ENCODE data around the gene ZMYND19.

- TF ChIP-seq CTCF (IDR thresholded peaks at IDR 0.05; ENCODE audit: insufficient read depth, low read length, poor library complexity, severe bottlenecking): no peak
- no peak for TF ChIP-seq EZH2phosphoT487 (conservative IDR thresholded peaks at IDR 0.05; ENCODE audit: low read length)
These were observed 34.1 kb downstream of the ZMYND19 start for GRCh38 chr9:137556069-137556838.
